ENCODE measurements around the gene TLE3.

DNA sequence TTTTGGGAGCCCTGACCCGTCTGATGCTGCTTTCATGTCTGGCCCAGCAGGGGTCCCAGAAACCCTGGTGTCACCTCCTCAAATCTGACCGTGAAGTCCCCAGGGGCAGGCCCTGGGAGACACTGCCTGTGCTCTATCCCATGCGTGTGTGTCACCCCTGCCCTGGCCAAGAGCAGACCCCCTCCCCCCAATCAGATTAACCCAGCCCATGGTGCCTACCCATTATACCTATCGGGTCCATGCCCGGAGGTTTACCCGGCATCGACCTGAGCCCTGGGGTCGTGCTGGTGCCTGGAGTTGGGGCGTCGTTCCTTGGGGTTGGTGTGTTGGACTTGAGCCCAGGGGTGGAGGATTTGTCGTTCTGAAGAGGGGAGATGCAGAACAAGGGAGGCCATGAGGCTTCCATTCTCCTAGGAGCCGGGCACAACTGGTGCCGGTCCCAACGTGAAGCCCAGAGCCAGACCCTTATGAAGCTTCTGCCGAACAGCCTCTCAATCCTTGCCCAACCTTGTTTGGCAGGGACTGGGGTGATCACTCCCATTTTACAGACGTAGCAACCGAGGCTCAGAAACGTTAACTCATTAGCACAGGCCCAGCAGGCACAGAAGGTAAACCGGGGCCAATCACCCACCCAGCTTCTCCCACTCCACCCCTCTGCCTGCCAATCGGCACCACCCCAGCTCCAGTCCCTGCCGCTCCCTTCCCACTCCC, 39.6 kb downstream of the TLE3 start:
- no peak for TF ChIP-seq ZNF274 (IDR thresholded peaks at IDR 0.05; ENCODE audit: low read depth, low read length)
- no peak for TF ChIP-seq YY1 (IDR thresholded peaks at IDR 0.05; ENCODE audit: insufficient read depth, insufficient read length)
- no peak for TF ChIP-seq SUZ12 (IDR thresholded peaks at IDR 0.05; ENCODE audit: extremely low read depth, insufficient read depth, insufficient read length)
